BJ (cell line): ENCODE data around the gene TGFB1. TPM values are rescaled to one million over a fixed set of nuclear protein-coding genes. Genes with fewer than 3 reads are reported as not detected.

Experiments used
- CTCF ChIA-PET: fragments of 350-600 bp; formaldehyde crosslinking; extraction: SDS; loops from one replicate; lab custom pipeline; 2021; ENCODE audit warnings: antibody characterized with exemption, inconsistent platforms; lab: Yijun Ruan, JAX
- POLR2A ChIA-PET: fragments of 300-600 bp; sonication (Branson Sonifier 250); formaldehyde crosslinking; extraction: SDS; loops from one replicate; lab custom pipeline; 2021; ENCODE audit warnings: antibody characterized with exemption; lab: Charles Lee
- DNase-seq: peaks from one replicate; pipeline ENCODE4 v3.0.0-alpha.2; 2011; ENCODE audit warnings: low read depth
- H3K27me3 ChIP-seq: 2 replicates; pipeline ENCODE4 v1.6.0; 2011; ENCODE audit warnings: low read length; ENCODE audit not compliant: control insufficient read depth, insufficient read depth
- H3K36me3 ChIP-seq: 2 replicates; pipeline ENCODE4 v1.5.1; 2011; ENCODE audit warnings: low read length; ENCODE audit not compliant: control insufficient read depth, insufficient read depth
- H3K4me3 ChIP-seq: 2 replicates; pipeline ENCODE4 v1.5.1; 2011; ENCODE audit warnings: low read depth, mild to moderate bottlenecking, control low read depth, low read length
- polyA plus RNA-seq: library from polyadenylated mRNA; depleted of rRNA; stranded (reverse); fragments of >200 nt; gene quantifications from 2 replicates; pipeline ENCODE4 v1.2.3, GENCODE V29; 2011
- TF ChIP-seq, protein P1 (sequence below): IDR thresholded peaks from 2 replicates; pipeline ENCODE4 v1.5.1; 2011; ENCODE audit warnings: low read depth, mild to moderate bottlenecking, control low read depth, inconsistent platforms, low read length, moderate library complexity; ENCODE audit not compliant: insufficient read depth

TGFB1 gene
- polyA plus RNA-seq, 1 experiment, result 11.2 TPM

DNA sequence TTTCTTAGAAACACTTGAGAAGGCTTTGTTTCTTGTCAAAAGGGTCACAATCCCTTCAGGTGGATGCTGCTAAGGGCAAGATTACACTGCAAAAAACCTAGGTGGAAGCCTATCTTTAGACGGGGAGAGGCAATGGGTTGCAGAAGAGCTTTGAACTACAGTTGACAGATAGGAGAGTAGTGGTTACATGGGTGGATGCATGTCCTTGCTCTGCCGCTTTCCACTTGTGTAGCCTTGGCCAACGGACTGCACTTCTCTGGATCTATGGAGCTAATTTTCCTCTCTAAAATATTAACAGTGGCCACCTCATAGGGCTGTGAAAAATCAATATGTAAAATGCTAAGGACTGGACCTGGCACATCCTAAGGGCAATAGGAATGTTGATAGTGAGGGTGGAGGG is 44.9 kb upstream of the TGFB1 start:
- ChIA-PET CTCF (interaction anchor here (1.0 to 1.1 kb wide), 2 partner anchors 9 to 90 kb away, joined by 3 to 4 read pairs; no protein-coding TSS in a partner anchor), POLR2A (no interaction called here)
- H3K27me3 ChIP-seq, result no peaks in the 10 kb centered on the region
- DNase-seq, result no peak
- peaks cover 1% of the 10 kb centered on the region; the same call in 1 of the 2 replicates for H3K36me3 ChIP-seq
- TF ChIP-seq, protein P1, sequence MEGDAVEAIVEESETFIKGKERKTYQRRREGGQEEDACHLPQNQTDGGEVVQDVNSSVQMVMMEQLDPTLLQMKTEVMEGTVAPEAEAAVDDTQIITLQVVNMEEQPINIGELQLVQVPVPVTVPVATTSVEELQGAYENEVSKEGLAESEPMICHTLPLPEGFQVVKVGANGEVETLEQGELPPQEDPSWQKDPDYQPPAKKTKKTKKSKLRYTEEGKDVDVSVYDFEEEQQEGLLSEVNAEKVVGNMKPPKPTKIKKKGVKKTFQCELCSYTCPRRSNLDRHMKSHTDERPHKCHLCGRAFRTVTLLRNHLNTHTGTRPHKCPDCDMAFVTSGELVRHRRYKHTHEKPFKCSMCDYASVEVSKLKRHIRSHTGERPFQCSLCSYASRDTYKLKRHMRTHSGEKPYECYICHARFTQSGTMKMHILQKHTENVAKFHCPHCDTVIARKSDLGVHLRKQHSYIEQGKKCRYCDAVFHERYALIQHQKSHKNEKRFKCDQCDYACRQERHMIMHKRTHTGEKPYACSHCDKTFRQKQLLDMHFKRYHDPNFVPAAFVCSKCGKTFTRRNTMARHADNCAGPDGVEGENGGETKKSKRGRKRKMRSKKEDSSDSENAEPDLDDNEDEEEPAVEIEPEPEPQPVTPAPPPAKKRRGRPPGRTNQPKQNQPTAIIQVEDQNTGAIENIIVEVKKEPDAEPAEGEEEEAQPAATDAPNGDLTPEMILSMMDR, result no peak
- peak overlapping the region; percentile 81 for H3K4me3 ChIP-seq

DNA sequence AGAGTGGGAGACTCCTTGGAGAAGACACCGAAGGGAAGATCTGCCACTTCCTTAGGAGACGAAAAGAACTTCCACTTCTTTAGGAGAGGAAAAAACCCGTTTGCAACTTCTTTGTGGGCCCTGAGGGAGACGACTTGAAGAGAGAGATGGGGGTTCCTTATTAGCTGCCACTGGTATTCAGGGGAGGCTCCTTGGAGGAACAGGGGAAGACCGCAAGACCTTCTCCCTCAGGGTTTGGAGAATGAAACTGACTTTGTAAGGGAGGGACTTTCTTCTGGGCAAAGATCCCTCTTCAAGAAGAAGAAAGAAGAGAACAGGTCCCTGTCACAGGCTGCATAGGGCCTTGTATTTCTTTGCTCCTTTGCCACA is 44.3 kb upstream of the TGFB1 start:
- DNase-seq, result no peak
- TF ChIP-seq, protein P1, result no peak
- Histone ChIP-seq H3K36me3 (peaks cover 1% of the 10 kb centered on the region; the same call in 1 of the 2 replicates), H3K27me3 (no peaks in the 10 kb centered on the region), H3K4me3 (peak overlapping the region; percentile 81)
- CTCF ChIA-PET, result interaction anchor here (1.0 to 1.1 kb wide), 2 partner anchors 9 to 89 kb away, joined by 3 to 4 read pairs; no protein-coding TSS in a partner anchor
- POLR2A ChIA-PET, result no interaction called here

DNA sequence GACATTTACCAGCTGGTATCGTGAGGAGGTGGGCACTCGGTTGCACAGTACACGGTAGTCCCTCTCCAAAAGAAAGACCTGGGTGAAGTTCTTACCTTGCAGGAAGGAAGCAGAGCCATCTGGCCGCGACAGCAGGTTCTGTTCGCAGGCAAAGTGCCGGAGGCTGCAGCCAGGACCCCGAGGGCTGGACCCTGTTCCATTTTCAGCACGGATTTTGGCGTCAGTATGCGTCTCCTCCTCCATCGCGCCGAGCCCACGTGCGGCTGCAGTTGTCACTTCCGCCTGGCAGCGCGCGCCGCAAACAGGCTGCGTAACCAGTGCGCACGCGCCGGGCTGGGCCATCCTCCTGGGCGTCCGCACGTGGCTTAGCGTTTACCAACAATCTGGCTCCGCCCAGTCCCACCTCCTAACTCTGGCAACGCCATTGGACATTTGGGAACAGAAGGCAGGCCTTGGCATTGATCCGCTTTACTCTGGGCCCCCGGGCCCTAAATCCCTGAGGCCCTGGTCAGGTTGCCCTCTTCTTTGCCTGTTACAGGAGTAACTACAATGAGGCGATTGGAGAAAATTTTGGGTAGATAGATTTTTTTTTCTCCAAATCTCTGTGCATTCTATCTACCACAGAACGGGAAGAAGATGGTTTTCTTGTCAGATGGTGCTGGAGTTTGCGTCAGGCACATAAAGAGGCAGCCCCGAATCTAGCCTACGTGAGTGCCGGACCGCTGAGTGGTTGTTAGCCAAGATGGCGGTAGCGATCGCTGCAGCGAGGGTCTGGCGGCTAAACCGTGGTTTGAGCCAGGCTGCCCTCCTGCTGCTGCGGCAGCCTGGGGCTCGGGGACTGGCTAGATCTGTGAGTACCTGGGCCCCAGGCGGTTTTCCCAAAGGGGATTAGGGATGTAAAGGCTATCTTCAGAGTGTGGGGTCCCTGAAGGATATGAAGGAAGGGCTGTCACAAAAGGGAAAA is 43.6 kb upstream of the TGFB1 start, which contains the start of the genes BCKDHA and EXOSC5:
Gene BCKDHA (plus strand): TSS at position 733 of the 964 bp plus-strand sequence. CDS start 10 bp downstream, at position 743.
Gene EXOSC5 (minus strand): TSS at position 274 of the 964 bp plus-strand sequence. CDS start 31 bp downstream, at position 243.
- Histone ChIP-seq H3K27me3 (no peaks in the 10 kb centered on the region), H3K36me3 (peaks cover 1% of the 10 kb centered on the region; the same call in 1 of the 2 replicates), H3K4me3 (peak within 1 kb of the TSS; percentile 88)
- ChIA-PET POLR2A (no interaction called here), CTCF (no interaction called here)
- TF ChIP-seq, protein P1, result no peak
- DNase-seq, result peak; percentile 98

DNA sequence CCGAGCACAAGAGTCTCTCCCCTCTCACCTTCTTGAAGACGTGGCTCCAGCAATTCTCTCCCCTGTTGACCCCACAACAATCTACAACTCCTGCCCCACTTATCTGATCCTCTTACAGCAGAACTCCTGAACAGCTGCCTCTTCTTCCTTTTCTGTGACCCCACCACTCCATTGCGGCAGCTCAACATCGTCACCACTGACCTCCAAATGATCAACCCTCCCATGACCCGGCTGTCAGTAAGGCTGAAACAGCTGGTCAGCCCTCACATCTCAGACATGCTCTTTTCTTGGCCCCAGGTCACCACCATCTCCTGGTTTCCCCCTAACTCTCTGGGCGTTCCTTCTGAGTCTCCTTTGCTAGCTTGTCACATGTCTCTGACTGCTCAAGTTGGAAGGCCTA is 41.6 kb upstream of the TGFB1 start:
- TF ChIP-seq, protein P1, result no peak
- ChIA-PET POLR2A (no interaction called here), CTCF (no interaction called here)
- no peak overlapping the region for H3K4me3 ChIP-seq
- DNase-seq, result no peak
- H3K36me3 ChIP-seq, result peaks cover 9% of the 10 kb centered on the region
- H3K27me3 ChIP-seq, result no peaks in the 10 kb centered on the region

GRCh38 chr19:41392775-41393174 is 39.1 kb upstream of the TGFB1 start:
- no peak overlapping the region for H3K4me3 ChIP-seq
- TF ChIP-seq, protein P1, result no peak
- ChIA-PET CTCF (no interaction called here), POLR2A (no interaction called here)
- H3K36me3 ChIP-seq, result peaks cover 12% of the 10 kb centered on the region
- no peak for DNase-seq
- no peaks in the 10 kb centered on the region for H3K27me3 ChIP-seq
